Tibial nerve (tissue), 4 donors: ENCODE results near the gene APLP1.

Experiments
- CTCF ChIP-seq, 5 experiments: fragments of 200-600 bp in 3 of 5; fragments of 450-650 bp in 2 of 5; sonication (generic) in 3 of 5; IDR thresholded peaks; one replicate each; pipeline ENCODE4 v1.5.1; 2016 to 2019; ENCODE audit warnings: antibody characterized with exemption in 5 of 5, mild to moderate bottlenecking in 3 of 5, moderate library complexity in 2 of 5
- EP300 ChIP-seq, 2 donors: sonication (generic); formaldehyde crosslinking; IDR thresholded peaks; one replicate each; pipeline ENCODE4 v1.6.1; 2017; ENCODE audit warnings: antibody characterized with exemption in 2 of 2, mild to moderate bottlenecking in 1 of 2
- POLR2A ChIP-seq, 2 donors: fragments of 450-650 bp; IDR thresholded peaks; one replicate each; pipeline ENCODE4 v1.6.1; 2017; ENCODE audit warnings: antibody characterized with exemption in 2 of 2, mild to moderate bottlenecking in 2 of 2, moderate library complexity in 2 of 2

GRCh38 chr19:35832054-35832453 lies 36.3 kb upstream of the APLP1 start:
- TF ChIP-seq CTCF (IDR thresholded peaks at IDR 0.05) (no peak), POLR2A (IDR thresholded peaks at IDR 0.05) (no peak), EP300 (IDR thresholded peaks at IDR 0.05) (no peak)
